ENCODE measurements around the gene CXCL14.

CXCL14 gene

GRCh38 chr5:135596157-135596763 lies 17.5 kb upstream of the CXCL14 start:
- DNase-seq, result no peak

DNA sequence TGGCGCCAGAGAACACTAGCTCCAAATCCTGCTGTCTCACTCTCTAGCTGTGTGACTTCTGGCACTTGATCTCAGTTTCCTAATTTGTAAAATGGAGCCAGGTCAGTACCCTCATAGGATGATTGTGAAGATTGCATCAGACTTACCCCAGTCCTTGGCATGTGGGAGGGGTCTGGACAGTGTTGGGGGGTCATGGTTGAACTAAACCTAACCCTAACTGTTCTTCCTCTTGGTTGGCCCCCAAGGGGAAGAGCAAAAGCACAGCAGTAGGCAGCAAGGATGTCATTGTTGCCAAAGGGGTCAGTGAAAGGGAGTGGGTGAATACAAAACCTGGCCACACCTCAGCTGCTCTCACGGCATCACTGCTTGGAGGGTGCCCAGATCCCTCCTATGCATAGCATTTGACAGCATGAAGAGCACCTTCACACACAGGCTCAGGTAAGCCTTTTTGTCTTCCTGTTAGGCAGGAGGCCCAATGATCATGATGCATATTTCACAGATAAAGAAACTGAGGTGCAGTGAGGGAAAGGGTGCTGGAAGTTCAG lies 15.7 kb upstream of the CXCL14 start:
- DNase-seq, result no peak

DNA sequence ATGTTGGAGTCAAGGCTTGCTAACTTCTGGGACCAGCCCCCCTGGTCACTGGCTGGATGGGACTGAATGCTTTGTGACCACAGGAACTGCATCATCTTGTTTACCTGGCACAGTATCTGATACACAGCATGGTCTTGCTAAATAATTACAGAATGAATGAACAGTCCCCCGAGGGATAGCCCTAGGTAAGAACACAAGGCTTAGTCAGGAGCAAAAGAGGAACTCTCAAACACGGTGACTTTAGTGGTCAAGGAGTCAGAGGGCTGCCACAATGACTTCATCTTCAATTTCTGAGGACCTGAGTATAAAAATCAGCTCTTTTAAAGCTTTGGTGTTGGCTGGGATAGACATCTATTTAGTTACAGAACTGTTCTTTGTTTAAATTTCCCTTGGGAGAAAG lies 15.1 kb upstream of the CXCL14 start:
- no peak for DNase-seq

- no peak for DNase-seq
Observed at GRCh38 chr5:135593141-135593540, 14.3 kb upstream of the CXCL14 start.

GRCh38 chr5:135592312-135593045 lies 13.7 kb upstream of the CXCL14 start:
- no peak for DNase-seq

DNA sequence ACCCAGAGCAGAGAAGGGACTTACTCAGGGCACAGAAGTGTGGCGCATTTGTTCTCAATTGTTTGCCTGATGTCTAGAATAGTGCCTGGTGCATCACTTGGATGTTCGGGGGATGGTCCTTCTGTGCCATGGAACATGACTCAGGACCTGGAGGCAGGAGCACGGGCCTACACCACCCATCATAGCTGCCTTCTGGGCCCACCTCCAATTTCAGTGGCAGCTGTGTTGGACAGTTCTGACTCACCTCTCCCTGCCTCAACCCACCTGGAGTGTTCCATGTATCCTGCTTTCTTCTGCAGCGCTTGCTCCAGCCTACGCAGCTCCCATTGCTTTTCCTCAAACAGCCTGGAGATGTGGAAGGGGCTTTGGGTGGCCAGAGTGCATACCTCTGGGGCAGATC lies 12.5 kb upstream of the CXCL14 start:
- no peak for DNase-seq

DNA sequence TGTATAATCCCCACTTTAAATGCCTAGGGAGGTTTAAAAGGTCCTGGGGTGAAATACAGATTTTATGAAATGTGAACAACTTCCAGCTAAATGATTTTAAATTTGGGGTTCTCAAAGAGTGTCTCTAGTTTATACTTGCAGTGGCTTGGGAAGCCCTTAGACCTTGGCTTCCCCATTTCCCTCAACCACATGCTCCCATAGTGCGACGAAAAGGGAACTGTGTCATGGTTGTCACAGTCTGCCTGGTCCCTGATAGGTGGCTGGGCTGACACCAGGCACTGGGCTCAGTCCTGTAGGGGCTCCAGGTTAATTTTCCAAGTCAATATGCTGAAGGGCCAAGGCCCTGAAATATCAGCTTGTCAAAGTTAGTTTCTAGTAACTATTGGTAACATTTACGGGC lies 10.4 kb upstream of the CXCL14 start:
- no peak for DNase-seq

DNA sequence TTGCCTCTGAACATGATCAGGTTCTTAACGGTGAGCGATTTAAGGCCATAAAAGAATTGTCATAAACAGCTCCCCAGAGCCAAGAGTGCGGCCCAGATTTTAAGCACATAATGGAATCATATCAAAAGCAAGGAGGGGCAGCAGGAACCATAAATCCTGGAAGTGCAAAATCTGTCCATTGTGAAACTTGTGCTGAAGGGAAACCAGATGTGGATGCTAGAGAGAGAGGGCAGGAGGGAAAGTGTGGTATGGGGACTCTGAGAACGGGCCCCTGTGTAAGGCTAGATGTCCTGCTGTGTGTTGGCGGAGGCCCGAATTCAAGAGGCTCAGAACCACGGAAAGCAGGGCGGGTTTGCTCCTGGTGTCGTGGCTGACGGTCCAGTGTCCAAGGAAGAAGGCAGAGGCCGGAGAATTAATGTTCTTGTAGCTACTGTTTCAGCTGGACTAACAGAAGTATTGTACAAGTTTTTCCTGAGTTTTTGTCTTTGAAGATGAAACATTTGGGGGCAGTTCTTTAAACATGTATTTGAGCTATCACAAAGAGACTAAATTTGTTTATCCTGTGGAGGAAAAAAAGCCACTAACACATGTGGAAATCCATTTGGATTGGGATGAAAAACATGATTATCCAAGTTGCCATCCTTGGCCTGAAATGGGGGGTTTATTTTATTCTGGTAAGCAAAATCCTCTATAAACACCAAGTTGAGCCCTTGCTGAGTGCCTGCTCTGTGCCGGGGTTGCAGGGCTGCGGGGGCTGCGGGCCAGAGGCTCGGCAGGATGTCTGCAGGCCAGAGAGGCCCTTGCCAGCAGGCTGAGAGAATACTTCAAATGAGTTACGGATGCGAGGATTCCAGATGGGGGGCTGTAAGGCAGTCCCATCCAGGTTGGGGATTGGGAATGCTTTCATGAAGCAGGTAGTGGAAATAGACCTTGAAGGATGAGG lies 9.2 kb upstream of the CXCL14 start:
- no peak for DNase-seq

- DNase-seq, result no peak
Observed at GRCh38 chr5:135584918-135585317, 6.1 kb upstream of the CXCL14 start.

GRCh38 chr5:135584276-135584675 lies 5.5 kb upstream of the CXCL14 start:
- no peak for DNase-seq

DNA sequence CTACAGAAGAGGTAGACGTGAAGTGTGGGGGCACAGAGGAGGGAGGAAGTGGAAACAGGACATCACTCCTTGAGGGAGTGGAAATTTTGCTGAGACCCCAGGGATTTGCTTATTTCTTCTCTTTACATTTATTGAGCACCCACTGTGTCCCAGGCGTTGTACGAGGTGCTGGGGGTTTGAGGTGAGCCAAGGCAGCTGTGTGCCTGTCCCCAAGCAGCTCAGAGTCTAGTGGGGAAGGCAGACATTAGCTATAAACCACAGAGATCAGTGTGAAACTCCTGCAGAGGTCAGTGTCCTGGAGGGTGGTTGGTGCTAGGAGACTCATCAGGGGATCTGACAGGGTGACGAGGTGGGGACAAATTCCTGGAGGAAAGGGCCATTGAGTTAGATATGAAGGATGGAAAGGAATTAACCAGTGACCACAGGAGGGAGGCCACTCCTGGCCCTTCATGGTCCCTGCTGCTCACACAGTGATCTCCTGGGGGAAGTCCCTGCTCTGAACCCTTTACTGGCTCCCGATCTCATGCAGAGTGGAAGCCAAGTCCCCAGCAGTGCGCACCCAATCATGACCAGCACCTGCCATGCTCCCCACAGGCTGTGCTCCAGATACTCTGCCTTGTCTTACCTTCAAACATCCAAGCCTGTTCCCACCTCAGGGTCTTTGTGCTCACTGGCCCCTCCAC lies 3.4 kb upstream of the CXCL14 start:
- DNase-seq, result no peak

- DNase-seq, result no peak
Observed at GRCh38 chr5:135578305-135578684, 496 bp downstream of the CXCL14 start.

DNA sequence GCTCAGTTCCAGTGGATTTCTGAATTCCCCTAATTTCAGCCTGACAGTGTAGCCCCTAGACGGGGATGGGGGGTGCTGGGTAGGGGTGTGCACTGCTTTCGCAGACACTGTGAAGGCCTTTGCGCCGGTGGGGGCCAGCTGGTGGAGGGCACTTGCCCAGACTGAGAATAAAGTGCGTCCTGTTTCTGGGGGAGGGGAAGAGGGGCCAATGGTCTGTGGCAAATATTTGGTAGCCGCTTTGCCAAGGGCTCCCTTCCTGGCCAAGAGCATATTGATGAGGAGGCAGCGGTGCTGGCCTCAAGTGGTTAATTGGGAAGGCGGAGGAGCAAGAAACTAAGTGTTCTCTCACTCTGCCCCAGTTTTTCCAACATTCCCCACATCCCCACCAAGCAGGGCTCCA lies 1.4 kb downstream of the CXCL14 start:
- DNase-seq, result no peak

DNA sequence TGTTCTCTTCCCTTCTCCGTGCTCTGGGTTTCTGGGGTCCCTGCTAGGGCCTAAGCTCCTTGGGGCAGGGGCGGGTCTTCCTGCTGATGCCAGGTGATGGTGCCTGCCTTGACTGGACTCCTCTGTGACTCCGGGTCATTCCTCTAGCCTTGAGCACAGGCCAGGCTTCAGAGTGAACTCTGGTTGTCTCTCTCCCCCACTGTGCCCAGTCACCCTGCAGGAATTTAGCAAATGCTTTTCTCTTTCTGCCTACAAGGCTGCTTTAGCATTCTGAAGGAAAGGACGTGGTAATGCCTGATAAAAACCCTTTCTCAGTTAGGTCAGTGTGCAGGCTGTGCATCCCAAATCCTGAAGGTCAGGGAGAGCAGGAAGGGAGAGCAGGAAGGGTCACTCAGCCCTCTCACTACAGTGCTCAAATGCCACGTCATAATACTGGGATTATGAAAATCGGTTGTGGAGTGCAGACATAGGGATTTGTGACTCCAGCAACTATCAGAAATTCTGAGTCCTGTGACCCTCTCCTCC lies 2.7 kb downstream of the CXCL14 start:
- no peak for DNase-seq

DNA sequence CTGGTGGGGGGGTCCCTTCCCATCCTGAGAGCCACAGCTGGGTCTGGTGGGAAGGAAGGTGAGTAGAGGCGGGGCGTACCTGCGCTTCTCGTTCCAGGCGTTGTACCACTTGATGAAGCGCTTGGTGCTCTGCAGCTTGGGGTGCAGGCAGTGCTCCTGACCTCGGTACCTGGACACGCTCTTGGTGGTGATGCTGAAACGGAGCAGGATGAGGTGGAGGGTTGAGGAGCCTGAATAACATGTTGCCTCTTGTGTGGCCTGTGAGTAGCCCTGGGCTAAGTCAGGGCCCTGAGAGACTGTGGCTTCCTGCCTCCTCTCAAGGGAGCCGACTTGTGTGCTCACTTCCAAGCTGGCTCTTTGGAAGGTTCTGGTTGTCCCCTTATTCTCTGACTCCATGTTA lies 4.3 kb downstream of the CXCL14 start:
- no peak for DNase-seq

DNA sequence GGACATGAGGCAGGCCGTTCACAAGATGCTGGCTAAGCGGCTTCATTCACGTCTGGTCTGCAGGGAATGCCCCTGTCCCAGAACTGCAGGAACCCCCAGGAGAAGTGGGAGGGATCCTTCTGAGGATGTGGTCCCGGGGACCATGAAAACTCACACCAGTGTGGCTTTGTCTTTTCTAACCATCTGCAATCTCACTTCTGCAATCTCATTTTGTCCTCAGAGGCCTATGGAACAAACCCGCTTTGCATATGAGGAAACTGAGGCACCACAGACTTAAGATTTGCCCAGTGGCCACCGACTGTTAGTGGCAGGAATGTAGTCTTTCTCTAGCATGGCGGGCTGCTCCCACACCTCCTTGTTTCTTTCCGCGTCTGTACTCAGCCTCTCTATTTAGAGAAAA lies 6.9 kb downstream of the CXCL14 start:
- no peak for DNase-seq

DNA sequence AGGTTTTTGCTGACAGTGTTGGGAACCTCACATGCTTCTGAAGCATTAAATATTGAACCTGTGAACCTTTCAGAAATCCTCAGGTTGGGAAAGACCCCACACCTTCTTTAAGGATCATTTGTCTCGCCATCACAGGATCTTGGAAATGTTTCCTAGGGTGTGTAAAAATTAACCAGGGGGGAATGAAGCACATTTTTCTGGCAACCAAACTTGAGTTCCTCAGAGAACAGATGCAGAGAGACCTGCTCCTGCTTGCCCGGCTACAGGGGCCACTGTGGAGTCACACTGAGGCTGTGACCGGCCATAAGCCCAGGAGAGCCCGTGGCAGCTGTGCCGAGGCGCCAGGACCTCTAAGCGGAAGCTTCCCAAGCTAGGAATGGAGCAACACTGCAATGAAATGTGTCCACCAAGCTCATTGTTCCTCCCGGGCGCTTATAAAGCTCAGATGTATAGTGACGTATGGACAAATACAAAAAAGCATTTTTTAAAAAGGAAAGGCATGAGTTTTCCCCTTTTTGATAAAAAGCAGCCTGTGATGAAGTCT lies 7.7 kb downstream of the CXCL14 start:
- no peak for DNase-seq

- DNase-seq, result no peak
Observed at GRCh38 chr5:135570453-135570764, 8.4 kb downstream of the CXCL14 start.

- no peak for DNase-seq
Observed at GRCh38 chr5:135569755-135570452, 8.9 kb downstream of the CXCL14 start.

GRCh38 chr5:135568923-135569360 lies 9.8 kb downstream of the CXCL14 start:
- no peak for DNase-seq

GRCh38 chr5:135568246-135568645 lies 10.5 kb downstream of the CXCL14 start:
- DNase-seq, result peak in 2 of 14 donors; percentile 23 to 41

Data from C1 segment of cervical spinal cord (tissue), 14 donors.